Neural cell (in vitro differentiated cells): ENCODE data around the gene OTP. TPM values are rescaled to one million over a fixed set of nuclear protein-coding genes. Genes with fewer than 3 reads are reported as not detected.

ENCODE experiments used
- H2AFZ ChIP-seq: fragments of 200-600, 300-800 bp; sonication (generic), shearing (Covaris generic); 2 replicates; pipeline ENCODE4 v1.6.0; 2014; ENCODE audit warnings: low read depth, mild to moderate bottlenecking, antibody characterized with exemption, low read length, moderate library complexity
- H3F3A ChIP-seq: fragments of 200-600 bp; shearing (Covaris generic); 2 replicates; pipeline ENCODE4 v1.6.1; 2016; ENCODE audit warnings: mild to moderate bottlenecking, moderate library complexity, mixed read lengths, antibody characterized with exemption, low read length; ENCODE audit not compliant: insufficient read depth, poor library complexity, severe bottlenecking
- H3K27ac ChIP-seq: fragments of 200-600, 300-800 bp; sonication (generic), shearing (Covaris generic); 2 replicates; pipeline ENCODE4 v1.5.1; 2014; ENCODE audit warnings: mild to moderate bottlenecking, low read length, moderate library complexity
- H3K27me3 ChIP-seq: fragments of 300-800, 200-600 bp; sonication (generic), shearing (Covaris generic); 2 replicates; pipeline ENCODE4 v1.6.0; 2014; ENCODE audit warnings: mild to moderate bottlenecking, low read depth, low read length, moderate library complexity; ENCODE audit not compliant: insufficient read depth
- H3K36me3 ChIP-seq: fragments of 300-800, 200-600 bp; sonication (generic), shearing (Covaris generic); 2 replicates; pipeline ENCODE4 v1.5.1; 2014; ENCODE audit warnings: mild to moderate bottlenecking, antibody characterized with exemption, low read length, moderate library complexity; ENCODE audit not compliant: insufficient read depth
- H3K4me2 ChIP-seq: fragments of 300-800, 200-600 bp; sonication (generic), shearing (Covaris generic); 2 replicates; pipeline ENCODE4 v1.6.0; 2014; ENCODE audit warnings: mild to moderate bottlenecking, low read length
- H3K4me3 ChIP-seq: fragments of 300-800, 200-600 bp; sonication (generic), shearing (Covaris generic); 2 replicates; pipeline ENCODE4 v1.5.1; 2014; ENCODE audit warnings: mild to moderate bottlenecking, low read length, moderate library complexity
- H3K79me2 ChIP-seq: fragments of 200-600 bp; shearing (Covaris generic); replicated peaks from 2 replicates; pipeline ENCODE4 v1.6.0; 2014; ENCODE audit warnings: mild to moderate bottlenecking, low read length, moderate library complexity; ENCODE audit not compliant: insufficient read depth
- H3K9ac ChIP-seq: fragments of 300-800, 200-600 bp; sonication (generic), shearing (Covaris generic); 2 replicates; pipeline ENCODE4 v1.6.1; 2016; ENCODE audit warnings: mild to moderate bottlenecking, low read length, mixed read lengths
- H3K9me2 ChIP-seq: fragments of 200-600 bp; shearing (Covaris generic); 2 replicates; pipeline ENCODE4 v1.6.1; 2016; ENCODE audit warnings: mild to moderate bottlenecking, low read length, mixed read lengths; ENCODE audit not compliant: insufficient read depth
- H3K9me3 ChIP-seq: fragments of 200-600, 300-800 bp; sonication (generic), shearing (Covaris generic); 2 replicates; pipeline ENCODE4 v1.6.1; 2016; ENCODE audit warnings: mild to moderate bottlenecking, mixed run types, low read length, moderate library complexity, mixed read lengths
- H4K20me1 ChIP-seq: fragments of 200-600 bp; shearing (Covaris generic); 2 replicates; pipeline ENCODE4 v1.6.1; 2016; ENCODE audit warnings: mild to moderate bottlenecking, mixed run types; ENCODE audit not compliant: insufficient read depth
- CTCF ChIP-seq: fragments of 450-650 bp; IDR thresholded peaks from 2 replicates; pipeline ENCODE4 v1.5.1; 2014; ENCODE audit warnings: antibody characterized with exemption, mild to moderate bottlenecking, moderate library complexity; ENCODE audit not compliant: poor library complexity, severe bottlenecking
- EP300 ChIP-seq: fragments of 450-650 bp; conservative IDR thresholded peaks from 2 replicates; pipeline ENCODE4 v1.6.1; 2014; ENCODE audit warnings: antibody characterized with exemption, mild to moderate bottlenecking, moderate library complexity; ENCODE audit not compliant: poor library complexity, severe bottlenecking
- MXI1 ChIP-seq: fragments of 450-650 bp; conservative IDR thresholded peaks from 2 replicates; pipeline ENCODE4 v1.6.1; 2014; ENCODE audit warnings: antibody characterized with exemption, mild to moderate bottlenecking; ENCODE audit not compliant: poor library complexity, severe bottlenecking
- POLR2AphosphoS5 ChIP-seq: IDR thresholded peaks from 2 replicates; pipeline ENCODE4 v1.6.1; 2012
- REST ChIP-seq: IDR thresholded peaks from 2 replicates; pipeline ENCODE4 v1.6.1; 2012; ENCODE audit warnings: borderline replicate concordance
- SMC3 ChIP-seq: fragments of 450-650 bp; conservative IDR thresholded peaks from 2 replicates; pipeline ENCODE4 v1.6.1; 2014; ENCODE audit warnings: antibody characterized with exemption, mild to moderate bottlenecking, moderate library complexity; ENCODE audit not compliant: poor library complexity
- polyA plus RNA-seq: library from polyadenylated mRNA; depleted of rRNA; stranded (reverse); fragments of >200 nt; gene quantifications from 2 replicates; pipeline ENCODE4 v1.2.3, GENCODE V29; 2014

The OTP gene
- polyA plus RNA-seq, 1 donor from 2014 or later = not detected

GRCh38 chr5:77670526-77670925, 32.0 kb upstream of the OTP start:
- Histone ChIP-seq H3K79me2 (no peaks in the 10 kb centered on the region), H3K4me3 (no peak overlapping the region), H4K20me1 (no peaks in the 10 kb centered on the region), H3K4me2 (no peak overlapping the region), H3K9me3 (no peaks in the 10 kb centered on the region), H3K36me3 (no peaks in the 10 kb centered on the region), H3K27ac (no peak overlapping the region), H3K27me3 (no peaks in the 10 kb centered on the region), H3K9me2 (no peaks in the 10 kb centered on the region), H3K9ac (no peak overlapping the region), H2AFZ (no peak overlapping the region), H3F3A (no peaks in the 10 kb centered on the region)
- TF ChIP-seq MXI1 (no peak), CTCF (no peak), EP300 (no peak)

GRCh38 chr5:77669677-77670076, 31.2 kb upstream of the OTP start:
- H3K9me3 ChIP-seq = no peaks in the 10 kb centered on the region
- TF ChIP-seq POLR2AphosphoS5 = no peak
- no peak for TF ChIP-seq SMC3
- TF ChIP-seq REST = no peak
- no peak overlapping the region for H3K27ac ChIP-seq
- H3F3A ChIP-seq = no peaks in the 10 kb centered on the region
- H3K9ac ChIP-seq = no peak overlapping the region
- H4K20me1 ChIP-seq = no peaks in the 10 kb centered on the region
- H3K9me2 ChIP-seq = no peaks in the 10 kb centered on the region
- no peaks in the 10 kb centered on the region for H3K27me3 ChIP-seq
- H2AFZ ChIP-seq = no peak overlapping the region
- H3K36me3 ChIP-seq = no peaks in the 10 kb centered on the region
- no peaks in the 10 kb centered on the region for H3K79me2 ChIP-seq
- no peak overlapping the region for H3K4me3 ChIP-seq
- H3K4me2 ChIP-seq = no peak overlapping the region

- no peak for TF ChIP-seq CTCF
- Histone ChIP-seq H3K79me2 (no peaks in the 10 kb centered on the region), H3K36me3 (no peaks in the 10 kb centered on the region), H3K9ac (no peak overlapping the region), H3K27ac (no peak overlapping the region), H3K4me3 (no peak overlapping the region), H3K9me2 (no peaks in the 10 kb centered on the region), H3K4me2 (no peak overlapping the region), H3K9me3 (no peaks in the 10 kb centered on the region), H3F3A (no peaks in the 10 kb centered on the region), H4K20me1 (no peaks in the 10 kb centered on the region), H2AFZ (no peak overlapping the region), H3K27me3 (no peaks in the 10 kb centered on the region)
Observed at GRCh38 chr5:77663090-77663863, 24.8 kb upstream of the OTP start.
